Activated naive CD4-positive, alpha-beta T cell treated with anti-CD3 and anti-CD28 coated beads, Interleukin-2, amount 10 ng/mL, durations not matched to agents 7 days and 5 days (primary cell): ENCODE data around the gene TESK1.
A peak's percentile ranks its signal among the peaks of the same experiment; 100 is the strongest.
"Not testable (repeated sequence)": the region's sequence is repeated elsewhere in the genome, so short reads cannot be mapped to it uniquely, and the experiment has no call there.

ENCODE experiments used
- CTCF ChIA-PET: fragments of 350-600 bp; sonication (Branson Sonifier 250); formaldehyde crosslinking; loops from one replicate; lab custom pipeline; 2021; ENCODE audit warnings: antibody characterized with exemption; lab: Charles Lee
- DNase-seq: peaks from one replicate; pipeline ENCODE4 v3.0.0-alpha.2; 2020
- H3K27ac Mint-ChIP-seq: one replicate; pipeline ENCODE4 v1.8.0; 2021; ENCODE audit warnings: mild to moderate bottlenecking, moderate library complexity, mixed read lengths
- H3K27me3 Mint-ChIP-seq: one replicate; pipeline ENCODE4 v1.8.0; 2021; ENCODE audit warnings: mild to moderate bottlenecking, mixed read lengths
- H3K36me3 Mint-ChIP-seq: one replicate; pipeline ENCODE4 v1.8.0; 2021; ENCODE audit warnings: mixed read lengths
- H3K4me1 Mint-ChIP-seq: one replicate; pipeline ENCODE4 v1.8.0; 2021; ENCODE audit warnings: mixed read lengths
- H3K4me3 Mint-ChIP-seq: one replicate; pipeline ENCODE4 v1.8.0; 2021; ENCODE audit warnings: mild to moderate bottlenecking, moderate library complexity, mixed read lengths
- H3K9me3 Mint-ChIP-seq: one replicate; pipeline ENCODE4 v1.8.0; 2021; ENCODE audit warnings: mixed read lengths

Gene TESK1

GRCh38 chr9:35636877-35637246 is 31.8 kb downstream of the TESK1 start:
- Mint-ChIP-seq H3K4me1 (peaks cover 58% of the 10 kb centered on the region), H3K36me3 (peaks cover 17% of the 10 kb centered on the region), H3K27ac (peak overlapping the region; percentile 1)
- CTCF ChIA-PET, H3K9me3 Mint-ChIP-seq, DNase-seq, H3K27me3 Mint-ChIP-seq, H3K4me3 Mint-ChIP-seq: not testable (repeated sequence)

- H3K4me3 Mint-ChIP-seq, CTCF ChIA-PET, H3K27me3 Mint-ChIP-seq: not testable (repeated sequence)
These were observed 32.4 kb downstream of the TESK1 start for GRCh38 chr9:35637427-35637955.

GRCh38 chr9:35638751-35639150 is 33.7 kb downstream of the TESK1 start:
- peak; percentile 59 for DNase-seq
- not testable (repeated sequence) for H3K27me3 Mint-ChIP-seq, H3K4me3 Mint-ChIP-seq, H3K9me3 Mint-ChIP-seq
- Mint-ChIP-seq H3K27ac (peak overlapping the region; percentile 88), H3K4me1 (peaks cover 64% of the 10 kb centered on the region), H3K36me3 (peaks cover 24% of the 10 kb centered on the region)
- CTCF ChIA-PET = interaction anchor here (1.0 to 2.8 kb wide), 5 partner anchors 9 to 58 kb away, joined by 3 to 18 read pairs (median 4); partner anchors contain the start of gene SIT1

More at GRCh38 chr9:35637427-35637955, 32.4 kb downstream of the TESK1 start:
- H3K36me3 Mint-ChIP-seq = peaks cover 18% of the 10 kb centered on the region
- not testable (repeated sequence) for H3K27ac Mint-ChIP-seq, H3K9me3 Mint-ChIP-seq, DNase-seq
- H3K4me1 Mint-ChIP-seq = peaks cover 59% of the 10 kb centered on the region

DNA sequence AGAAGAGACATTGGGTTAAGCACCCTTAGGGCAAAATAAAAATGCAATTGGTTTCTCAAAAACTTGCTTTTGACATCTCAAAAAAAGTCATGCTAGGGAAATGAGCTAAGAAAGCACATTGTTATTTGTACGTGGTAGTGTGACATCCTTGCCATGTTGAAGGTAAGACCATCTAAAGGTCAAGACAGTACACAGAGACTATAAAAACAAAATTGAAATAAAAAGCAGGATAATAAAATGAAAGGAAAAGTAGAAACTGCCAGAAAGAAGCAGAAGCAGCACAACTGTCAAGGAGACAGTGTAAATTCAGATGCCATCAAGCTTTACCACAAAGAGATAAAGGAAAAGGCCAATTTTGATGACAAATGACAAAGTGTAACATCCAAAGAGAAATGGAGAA is 34.2 kb downstream of the TESK1 start:
- Mint-ChIP-seq H3K4me3 (peak overlapping the region; percentile 23), H3K36me3 (peaks cover 25% of the 10 kb centered on the region), H3K27ac (peak overlapping the region; percentile 88), H3K4me1 (peaks cover 64% of the 10 kb centered on the region)
- H3K27me3 Mint-ChIP-seq, H3K9me3 Mint-ChIP-seq, DNase-seq: not testable (repeated sequence)
- CTCF ChIA-PET = interaction anchor here (1.0 to 2.8 kb wide), 5 partner anchors 10 to 57 kb away, joined by 3 to 18 read pairs (median 4); partner anchors contain the start of gene SIT1

DNA sequence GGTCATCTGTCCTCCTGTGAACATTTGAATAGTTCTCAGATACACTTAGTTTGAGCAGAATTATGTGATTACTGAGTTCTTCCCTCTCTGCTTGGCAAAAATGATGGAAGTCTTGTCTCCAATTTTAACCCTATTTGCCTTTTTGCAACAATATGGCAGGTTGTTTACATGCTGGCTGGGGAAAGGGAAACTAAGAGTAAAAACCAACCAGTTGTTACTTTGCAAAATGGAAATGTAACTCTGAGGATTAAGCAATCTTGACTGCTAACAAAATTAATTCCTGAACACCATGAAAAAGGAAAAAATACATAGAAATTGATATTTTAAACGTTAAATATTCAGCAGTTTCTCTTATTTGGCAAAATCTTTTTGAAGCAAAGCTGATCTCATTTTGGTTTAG is 34.6 kb downstream of the TESK1 start:
- DNase-seq = no peak
- CTCF ChIA-PET = interaction anchor here (1.2 to 2.8 kb wide), 5 partner anchors 11 to 57 kb away, joined by 3 to 18 read pairs (median 4); partner anchors contain the start of genes CCDC107, RMRP and SIT1
- Mint-ChIP-seq H3K4me3 (peak overlapping the region; percentile 23), H3K27ac (peak overlapping the region; percentile 88), H3K36me3 (peaks cover 29% of the 10 kb centered on the region), H3K9me3 (peaks cover 6% of the 10 kb centered on the region), H3K4me1 (peaks cover 69% of the 10 kb centered on the region), H3K27me3 (no peaks in the 10 kb centered on the region)

GRCh38 chr9:35640431-35640830 is 35.4 kb downstream of the TESK1 start:
- H3K9me3 Mint-ChIP-seq, H3K4me3 Mint-ChIP-seq, DNase-seq, H3K27me3 Mint-ChIP-seq, H3K27ac Mint-ChIP-seq: not testable (repeated sequence)
- CTCF ChIA-PET = interaction anchor here (1.2 to 2.8 kb wide), 4 partner anchors 10 to 56 kb away, joined by 3 to 18 read pairs (median 5); partner anchors contain the start of genes CCDC107, RMRP and SIT1
- Mint-ChIP-seq H3K4me1 (peaks cover 76% of the 10 kb centered on the region), H3K36me3 (peaks cover 30% of the 10 kb centered on the region)

- H3K27me3 Mint-ChIP-seq, H3K27ac Mint-ChIP-seq, H3K9me3 Mint-ChIP-seq, DNase-seq, CTCF ChIA-PET, H3K4me3 Mint-ChIP-seq: not testable (repeated sequence)
- peaks cover 35% of the 10 kb centered on the region for H3K36me3 Mint-ChIP-seq
- peaks cover 75% of the 10 kb centered on the region for H3K4me1 Mint-ChIP-seq
These were observed 36.4 kb downstream of the TESK1 start for GRCh38 chr9:35641478-35641877.

DNA sequence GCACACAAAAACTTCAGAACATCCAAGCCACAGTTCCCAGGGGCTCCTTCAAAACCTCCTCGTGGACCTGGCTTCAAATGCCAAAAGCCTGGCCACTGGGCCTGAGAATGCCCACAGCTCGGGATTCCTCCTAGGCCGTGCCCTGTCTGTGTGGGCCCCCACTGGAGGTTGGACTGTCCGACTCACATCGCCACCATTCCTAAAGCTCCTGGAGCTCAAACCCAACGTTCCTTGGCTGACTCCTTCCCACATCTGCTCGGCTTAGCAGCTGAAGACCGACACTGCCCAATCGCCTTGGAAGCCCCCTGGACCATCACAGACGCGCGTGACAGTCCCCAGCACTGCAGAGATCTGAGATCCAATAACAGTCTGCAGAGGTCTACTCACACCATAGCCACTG is 38.0 kb downstream of the TESK1 start:
- H3K4me1 Mint-ChIP-seq = peaks cover 70% of the 10 kb centered on the region
- H3K4me3 Mint-ChIP-seq = no peak overlapping the region
- CTCF ChIA-PET = interaction anchor here (0.6 to 10.3 kb wide), 3 partner anchors 26 to 39 kb away, joined by 3 to 81 read pairs (median 3); partner anchors contain the start of gene CD72
- H3K27ac Mint-ChIP-seq = no peak overlapping the region
- peaks cover 38% of the 10 kb centered on the region for H3K36me3 Mint-ChIP-seq
- H3K9me3 Mint-ChIP-seq = peaks cover 6% of the 10 kb centered on the region
- H3K27me3 Mint-ChIP-seq = no peaks in the 10 kb centered on the region
- no peak for DNase-seq

GRCh38 chr9:35645736-35646135 is 40.7 kb downstream of the TESK1 start:
- peaks cover 61% of the 10 kb centered on the region for H3K4me1 Mint-ChIP-seq
- CTCF ChIA-PET = interaction anchor here (1.2 to 10.3 kb wide), 7 partner anchors 13 to 90 kb away, joined by 4 to 94 read pairs (median 21); partner anchors contain the start of genes ARHGEF39, CCDC107, CD72 and RMRP
- H3K27me3 Mint-ChIP-seq, DNase-seq, H3K9me3 Mint-ChIP-seq: not testable (repeated sequence)
- H3K4me3 Mint-ChIP-seq = peak overlapping the region; percentile 97
- H3K36me3 Mint-ChIP-seq = peaks cover 56% of the 10 kb centered on the region
- H3K27ac Mint-ChIP-seq = peak overlapping the region; percentile 92

DNA sequence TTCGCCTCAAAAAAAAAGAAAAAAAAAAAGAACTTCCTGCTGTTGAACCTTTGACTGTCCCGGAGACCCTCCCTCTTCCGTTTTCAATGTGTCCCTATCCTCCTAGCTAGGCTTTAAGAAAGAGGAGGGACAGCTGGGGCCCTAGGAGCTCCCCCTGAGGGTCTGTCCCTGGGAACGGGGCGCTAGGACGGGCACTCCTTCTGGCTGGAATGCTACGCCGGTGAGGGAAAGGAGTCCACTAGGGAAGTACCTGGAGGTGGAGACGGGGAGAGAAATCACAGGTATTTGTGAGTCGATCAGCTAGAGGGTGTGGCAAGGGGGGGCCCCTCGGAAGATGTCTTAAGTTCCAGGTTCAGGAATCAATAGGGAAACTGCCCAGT is 41.1 kb downstream of the TESK1 start:
- Mint-ChIP-seq H3K27ac (peak overlapping the region; percentile 92), H3K9me3 (peaks cover 3% of the 10 kb centered on the region), H3K36me3 (peaks cover 52% of the 10 kb centered on the region), H3K4me3 (peak overlapping the region; percentile 97), H3K4me1 (peaks cover 61% of the 10 kb centered on the region), H3K27me3 (no peaks in the 10 kb centered on the region)
- DNase-seq = no peak
- CTCF ChIA-PET = interaction anchor here (1.2 to 10.3 kb wide), 9 partner anchors 12 to 89 kb away, joined by 3 to 94 read pairs (median 20); partner anchors contain the start of genes ARHGEF39, CCDC107, CD72 and RMRP

GRCh38 chr9:35646533-35647265 is 41.6 kb downstream of the TESK1 start:
- DNase-seq = peak; percentile 95
- H3K27me3 Mint-ChIP-seq = no peaks in the 10 kb centered on the region
- peak overlapping the region; percentile 92 for H3K27ac Mint-ChIP-seq
- H3K9me3 Mint-ChIP-seq = no peaks in the 10 kb centered on the region
- CTCF ChIA-PET = interaction anchor here (0.6 to 10.3 kb wide), 16 partner anchors 11 to 167 kb away, joined by 3 to 94 read pairs (median 5); partner anchors contain the start of genes ARHGEF39, CCDC107, CD72 and RMRP
- H3K4me3 Mint-ChIP-seq = peak overlapping the region; percentile 97
- H3K4me1 Mint-ChIP-seq = peaks cover 61% of the 10 kb centered on the region
- peaks cover 47% of the 10 kb centered on the region for H3K36me3 Mint-ChIP-seq

GRCh38 chr9:35649431-35650340 is 44.6 kb downstream of the TESK1 start:
- CTCF ChIA-PET = interaction anchor here (0.9 to 10.3 kb wide), 9 partner anchors 9 to 83 kb away, joined by 3 to 94 read pairs (median 7); partner anchors contain the start of genes CCDC107, CD72, CREB3 and RMRP
- Mint-ChIP-seq H3K36me3 (peaks cover 33% of the 10 kb centered on the region), H3K4me3 (peak overlapping the region; percentile 97), H3K27ac (peak overlapping the region; percentile 92), H3K9me3 (no peaks in the 10 kb centered on the region), H3K27me3 (no peaks in the 10 kb centered on the region), H3K4me1 (peaks cover 61% of the 10 kb centered on the region)
- DNase-seq = peak; percentile 70
